ENCODE measurements around the gene NFIA. TPM values are rescaled to one million over a fixed set of nuclear protein-coding genes. Genes with fewer than 3 reads are reported as not detected.

The NFIA gene
- total and polyA plus RNA-seq, 2 of the 13 experiments (the other 11 are each of a cell fraction or from before 2014, with no cell fraction given), result 14.7 to 28.5 TPM

DNA sequence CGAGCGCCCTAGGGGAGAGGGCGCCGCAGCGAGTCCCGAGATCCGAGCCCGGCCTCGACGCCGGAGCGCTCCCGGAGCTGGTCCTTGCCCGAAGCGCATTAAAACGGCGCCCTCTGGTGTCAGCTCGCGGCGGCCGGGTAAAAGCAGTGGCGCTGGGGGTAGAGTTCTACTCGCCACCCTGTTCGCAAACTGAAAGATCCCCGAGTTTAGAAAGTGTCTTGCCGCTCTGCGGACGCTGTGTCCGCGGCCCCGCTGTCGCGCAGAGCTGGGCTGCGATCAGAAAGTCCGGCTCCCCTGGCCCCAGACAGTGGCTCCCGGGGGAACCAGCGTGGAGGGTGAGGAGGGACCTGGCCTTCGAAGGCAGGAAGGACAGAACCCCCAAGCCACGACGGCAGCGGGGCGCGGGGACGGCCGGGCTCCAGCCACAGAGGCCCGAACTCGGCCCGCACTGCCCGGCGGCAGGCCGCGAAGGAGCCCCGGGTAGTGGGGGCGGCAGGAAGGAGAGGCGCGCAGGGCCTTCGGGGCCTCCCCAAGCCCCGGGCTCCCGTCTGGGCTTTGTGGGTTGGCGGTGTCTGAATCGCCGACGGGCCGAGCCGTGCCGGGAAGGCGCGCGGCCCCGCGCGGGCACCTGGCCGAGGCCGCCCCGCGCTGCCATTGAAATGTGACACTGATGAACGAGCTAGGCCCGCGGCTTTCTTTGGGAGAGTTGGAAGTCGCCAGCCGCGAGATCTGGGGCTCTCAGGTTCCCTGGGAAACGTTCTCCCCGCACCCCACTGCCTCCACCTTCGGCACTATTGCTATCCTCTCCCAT lies 39.1 kb upstream of the NFIA start (continued):
- TF ChIP-seq, protein P1, sequence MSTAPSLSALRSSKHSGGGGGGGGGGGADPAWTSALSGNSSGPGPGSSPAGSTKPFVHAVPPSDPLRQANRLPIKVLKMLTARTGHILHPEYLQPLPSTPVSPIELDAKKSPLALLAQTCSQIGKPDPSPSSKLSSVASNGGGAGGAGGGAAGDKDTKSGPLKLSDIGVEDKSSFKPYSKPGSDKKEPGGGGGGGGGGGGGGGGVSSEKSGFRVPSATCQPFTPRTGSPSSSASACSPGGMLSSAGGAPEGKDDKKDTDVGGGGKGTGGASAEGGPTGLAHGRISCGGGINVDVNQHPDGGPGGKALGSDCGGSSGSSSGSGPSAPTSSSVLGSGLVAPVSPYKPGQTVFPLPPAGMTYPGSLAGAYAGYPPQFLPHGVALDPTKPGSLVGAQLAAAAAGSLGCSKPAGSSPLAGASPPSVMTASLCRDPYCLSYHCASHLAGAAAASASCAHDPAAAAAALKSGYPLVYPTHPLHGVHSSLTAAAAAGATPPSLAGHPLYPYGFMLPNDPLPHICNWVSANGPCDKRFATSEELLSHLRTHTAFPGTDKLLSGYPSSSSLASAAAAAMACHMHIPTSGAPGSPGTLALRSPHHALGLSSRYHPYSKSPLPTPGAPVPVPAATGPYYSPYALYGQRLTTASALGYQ (CRISPR knock-in tag; IDR thresholded peaks at IDR 0.05), result no peak; the same call in 1 of the 2 replicates
- TF ChIP-seq SMC3 (IDR thresholded peaks at IDR 0.05; ENCODE audit: low read length), result peak; percentile 54
- TF ChIP-seq SMAD1 (CRISPR knock-in tag; IDR thresholded peaks at IDR 0.05; ENCODE audit: borderline replicate concordance, low read depth), result 0 out of 2 replicates have a peak, but pooled peaks have one; percentile 71
- TF ChIP-seq, protein P2, sequence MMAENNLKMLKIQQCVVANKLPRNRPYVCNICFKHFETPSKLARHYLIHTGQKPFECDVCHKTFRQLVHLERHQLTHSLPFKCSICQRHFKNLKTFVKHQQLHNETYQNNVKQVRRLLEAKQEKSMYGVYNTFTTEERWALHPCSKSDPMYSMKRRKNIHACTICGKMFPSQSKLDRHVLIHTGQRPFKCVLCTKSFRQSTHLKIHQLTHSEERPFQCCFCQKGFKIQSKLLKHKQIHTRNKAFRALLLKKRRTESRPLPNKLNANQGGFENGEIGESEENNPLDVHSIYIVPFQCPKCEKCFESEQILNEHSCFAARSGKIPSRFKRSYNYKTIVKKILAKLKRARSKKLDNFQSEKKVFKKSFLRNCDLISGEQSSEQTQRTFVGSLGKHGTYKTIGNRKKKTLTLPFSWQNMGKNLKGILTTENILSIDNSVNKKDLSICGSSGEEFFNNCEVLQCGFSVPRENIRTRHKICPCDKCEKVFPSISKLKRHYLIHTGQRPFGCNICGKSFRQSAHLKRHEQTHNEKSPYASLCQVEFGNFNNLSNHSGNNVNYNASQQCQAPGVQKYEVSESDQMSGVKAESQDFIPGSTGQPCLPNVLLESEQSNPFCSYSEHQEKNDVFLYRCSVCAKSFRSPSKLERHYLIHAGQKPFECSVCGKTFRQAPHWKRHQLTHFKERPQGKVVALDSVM (CRISPR knock-in tag; IDR thresholded peaks at IDR 0.05), result peak; percentile 36; the same call in 1 of the 2 replicates
- TF ChIP-seq, protein P3, sequence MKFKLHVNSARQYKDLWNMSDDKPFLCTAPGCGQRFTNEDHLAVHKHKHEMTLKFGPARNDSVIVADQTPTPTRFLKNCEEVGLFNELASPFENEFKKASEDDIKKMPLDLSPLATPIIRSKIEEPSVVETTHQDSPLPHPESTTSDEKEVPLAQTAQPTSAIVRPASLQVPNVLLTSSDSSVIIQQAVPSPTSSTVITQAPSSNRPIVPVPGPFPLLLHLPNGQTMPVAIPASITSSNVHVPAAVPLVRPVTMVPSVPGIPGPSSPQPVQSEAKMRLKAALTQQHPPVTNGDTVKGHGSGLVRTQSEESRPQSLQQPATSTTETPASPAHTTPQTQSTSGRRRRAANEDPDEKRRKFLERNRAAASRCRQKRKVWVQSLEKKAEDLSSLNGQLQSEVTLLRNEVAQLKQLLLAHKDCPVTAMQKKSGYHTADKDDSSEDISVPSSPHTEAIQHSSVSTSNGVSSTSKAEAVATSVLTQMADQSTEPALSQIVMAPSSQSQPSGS (CRISPR knock-in tag; IDR thresholded peaks at IDR 0.05), result peak; percentile 49; the same call in 1 of the 2 replicates
- TF ChIP-seq ZFP36L1 (CRISPR knock-in tag; IDR thresholded peaks at IDR 0.05), result no peak
- no peak for TF ChIP-seq NCOA1 (CRISPR knock-in tag; IDR thresholded peaks at IDR 0.05)
- peak; percentile 57; the same call in 1 of the 2 replicates for TF ChIP-seq ZFP91 (CRISPR knock-in tag; IDR thresholded peaks at IDR 0.05; ENCODE audit: borderline replicate concordance)
- TF ChIP-seq SETDB1 (CRISPR knock-in tag; IDR thresholded peaks at IDR 0.05; ENCODE audit: borderline replicate concordance), result no peak
- TF ChIP-seq ZBTB3 (CRISPR knock-in tag; IDR thresholded peaks at IDR 0.05; ENCODE audit: borderline replicate concordance, low read depth), result no peak
- 0 out of 2 replicates have a peak, but pooled peaks have one; percentile 29 for TF ChIP-seq KAT8 (CRISPR knock-in tag; IDR thresholded peaks at IDR 0.05)
- TF ChIP-seq SOX13 (IDR thresholded peaks at IDR 0.05), result no peak
- TF ChIP-seq SOX13 (CRISPR knock-in tag; conservative IDR thresholded peaks at IDR 0.05 in 1 of 2, IDR thresholded peaks at IDR 0.05 in 1 of 2), result peak in 1 of 2 experiments; percentile 13; a peak in 1 of 4 replicates
- TF ChIP-seq NCOA5 (CRISPR knock-in tag; IDR thresholded peaks at IDR 0.05), result no peak
- no peak for TF ChIP-seq RARA (CRISPR knock-in tag; IDR thresholded peaks at IDR 0.05)
- TF ChIP-seq ATF7-NPFF (CRISPR knock-in tag; IDR thresholded peaks at IDR 0.05; ENCODE audit: low read depth), result peak; percentile 41; the same call in 1 of the 2 replicates
- TF ChIP-seq, protein P4, sequence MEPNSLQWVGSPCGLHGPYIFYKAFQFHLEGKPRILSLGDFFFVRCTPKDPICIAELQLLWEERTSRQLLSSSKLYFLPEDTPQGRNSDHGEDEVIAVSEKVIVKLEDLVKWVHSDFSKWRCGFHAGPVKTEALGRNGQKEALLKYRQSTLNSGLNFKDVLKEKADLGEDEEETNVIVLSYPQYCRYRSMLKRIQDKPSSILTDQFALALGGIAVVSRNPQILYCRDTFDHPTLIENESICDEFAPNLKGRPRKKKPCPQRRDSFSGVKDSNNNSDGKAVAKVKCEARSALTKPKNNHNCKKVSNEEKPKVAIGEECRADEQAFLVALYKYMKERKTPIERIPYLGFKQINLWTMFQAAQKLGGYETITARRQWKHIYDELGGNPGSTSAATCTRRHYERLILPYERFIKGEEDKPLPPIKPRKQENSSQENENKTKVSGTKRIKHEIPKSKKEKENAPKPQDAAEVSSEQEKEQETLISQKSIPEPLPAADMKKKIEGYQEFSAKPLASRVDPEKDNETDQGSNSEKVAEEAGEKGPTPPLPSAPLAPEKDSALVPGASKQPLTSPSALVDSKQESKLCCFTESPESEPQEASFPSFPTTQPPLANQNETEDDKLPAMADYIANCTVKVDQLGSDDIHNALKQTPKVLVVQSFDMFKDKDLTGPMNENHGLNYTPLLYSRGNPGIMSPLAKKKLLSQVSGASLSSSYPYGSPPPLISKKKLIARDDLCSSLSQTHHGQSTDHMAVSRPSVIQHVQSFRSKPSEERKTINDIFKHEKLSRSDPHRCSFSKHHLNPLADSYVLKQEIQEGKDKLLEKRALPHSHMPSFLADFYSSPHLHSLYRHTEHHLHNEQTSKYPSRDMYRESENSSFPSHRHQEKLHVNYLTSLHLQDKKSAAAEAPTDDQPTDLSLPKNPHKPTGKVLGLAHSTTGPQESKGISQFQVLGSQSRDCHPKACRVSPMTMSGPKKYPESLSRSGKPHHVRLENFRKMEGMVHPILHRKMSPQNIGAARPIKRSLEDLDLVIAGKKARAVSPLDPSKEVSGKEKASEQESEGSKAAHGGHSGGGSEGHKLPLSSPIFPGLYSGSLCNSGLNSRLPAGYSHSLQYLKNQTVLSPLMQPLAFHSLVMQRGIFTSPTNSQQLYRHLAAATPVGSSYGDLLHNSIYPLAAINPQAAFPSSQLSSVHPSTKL (CRISPR knock-in tag; IDR thresholded peaks at IDR 0.05), result peak; percentile 47; the same call in 1 of the 2 replicates
